GM18505 (cell line): ENCODE data around the gene BOD1.

Experiments used
- ATAC-seq: cut with Tn5 transposase; IDR thresholded peaks from one replicate; pipeline ENCODE4 v1.9.1; 2021; ENCODE audit not compliant: unreplicated experiment
- POLR2A ChIP-seq: IDR thresholded peaks from 4 replicates; pipeline ENCODE4 v1.6.1; 2011; ENCODE audit warnings: borderline replicate concordance; ENCODE audit not compliant: insufficient read depth, insufficient read length; ENCODE audit errors: extremely low read depth

BOD1 gene

GRCh38 chr5:173573126-173573960, 43.1 kb downstream of the BOD1 start:
- ATAC-seq = peak; percentile 77

GRCh38 chr5:173572431-173573125, 43.9 kb downstream of the BOD1 start:
- no peak for ATAC-seq
- TF ChIP-seq POLR2A = no peak

More at GRCh38 chr5:173573126-173573960, 43.1 kb downstream of the BOD1 start:
- TF ChIP-seq POLR2A = no peak

GRCh38 chr5:173570321-173571090, 45.9 kb downstream of the BOD1 start:
- no peak for TF ChIP-seq POLR2A
- no peak for ATAC-seq

GRCh38 chr5:173568703-173569102, 47.7 kb downstream of the BOD1 start:
- no peak for ATAC-seq
- no peak for TF ChIP-seq POLR2A

- no peak for ATAC-seq
Measured at GRCh38 chr5:173568128-173568527, 48.3 kb downstream of the BOD1 start.

GRCh38 chr5:173567548-173567947, 48.9 kb downstream of the BOD1 start:
- no peak for ATAC-seq
- TF ChIP-seq POLR2A = no peak

More at GRCh38 chr5:173568128-173568527, 48.3 kb downstream of the BOD1 start:
- no peak for TF ChIP-seq POLR2A

- no peak for TF ChIP-seq POLR2A
- no peak for ATAC-seq
Measured at GRCh38 chr5:173565491-173566072, 50.9 kb downstream of the BOD1 start.

GRCh38 chr5:173564106-173564505, 52.3 kb downstream of the BOD1 start:
- TF ChIP-seq POLR2A = no peak
- ATAC-seq = no peak

- TF ChIP-seq POLR2A = no peak
- no peak for ATAC-seq
Measured at GRCh38 chr5:173563246-173563645, 53.2 kb downstream of the BOD1 start.

GRCh38 chr5:173562451-173562850, 54.0 kb downstream of the BOD1 start:
- ATAC-seq = no peak
- no peak for TF ChIP-seq POLR2A
